ENCODE results near the gene VPS8. TPM values are rescaled to one million over a fixed set of nuclear protein-coding genes. Genes with fewer than 3 reads are reported as not detected.

The VPS8 gene
- total and polyA plus RNA-seq, 2 of the 13 experiments (the other 11 are each of a cell fraction or from before 2014, with no cell fraction given), result 14.2 to 35.1 TPM

DNA sequence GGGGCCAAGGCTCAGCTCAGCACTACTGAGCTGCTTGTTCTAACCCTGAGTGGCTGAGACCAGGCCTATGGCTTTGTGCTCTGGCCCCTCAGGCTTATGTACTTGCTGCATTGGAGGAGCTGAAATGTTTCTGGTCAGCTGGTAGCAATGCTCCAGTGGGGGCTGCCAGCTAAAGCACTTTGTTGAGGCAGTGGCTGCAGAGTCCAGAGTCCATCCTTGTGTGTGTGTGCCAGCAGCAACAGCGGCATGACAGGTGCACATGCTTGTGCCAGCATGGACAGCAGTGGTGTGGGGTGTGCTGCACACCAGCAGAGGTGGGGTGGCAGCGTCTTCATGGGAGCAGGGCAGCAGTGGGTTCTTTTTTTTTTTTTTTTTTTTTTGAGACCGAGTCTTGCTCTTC, 169.1 kb downstream of the VPS8 start (continued):
- TF ChIP-seq, protein P1, sequence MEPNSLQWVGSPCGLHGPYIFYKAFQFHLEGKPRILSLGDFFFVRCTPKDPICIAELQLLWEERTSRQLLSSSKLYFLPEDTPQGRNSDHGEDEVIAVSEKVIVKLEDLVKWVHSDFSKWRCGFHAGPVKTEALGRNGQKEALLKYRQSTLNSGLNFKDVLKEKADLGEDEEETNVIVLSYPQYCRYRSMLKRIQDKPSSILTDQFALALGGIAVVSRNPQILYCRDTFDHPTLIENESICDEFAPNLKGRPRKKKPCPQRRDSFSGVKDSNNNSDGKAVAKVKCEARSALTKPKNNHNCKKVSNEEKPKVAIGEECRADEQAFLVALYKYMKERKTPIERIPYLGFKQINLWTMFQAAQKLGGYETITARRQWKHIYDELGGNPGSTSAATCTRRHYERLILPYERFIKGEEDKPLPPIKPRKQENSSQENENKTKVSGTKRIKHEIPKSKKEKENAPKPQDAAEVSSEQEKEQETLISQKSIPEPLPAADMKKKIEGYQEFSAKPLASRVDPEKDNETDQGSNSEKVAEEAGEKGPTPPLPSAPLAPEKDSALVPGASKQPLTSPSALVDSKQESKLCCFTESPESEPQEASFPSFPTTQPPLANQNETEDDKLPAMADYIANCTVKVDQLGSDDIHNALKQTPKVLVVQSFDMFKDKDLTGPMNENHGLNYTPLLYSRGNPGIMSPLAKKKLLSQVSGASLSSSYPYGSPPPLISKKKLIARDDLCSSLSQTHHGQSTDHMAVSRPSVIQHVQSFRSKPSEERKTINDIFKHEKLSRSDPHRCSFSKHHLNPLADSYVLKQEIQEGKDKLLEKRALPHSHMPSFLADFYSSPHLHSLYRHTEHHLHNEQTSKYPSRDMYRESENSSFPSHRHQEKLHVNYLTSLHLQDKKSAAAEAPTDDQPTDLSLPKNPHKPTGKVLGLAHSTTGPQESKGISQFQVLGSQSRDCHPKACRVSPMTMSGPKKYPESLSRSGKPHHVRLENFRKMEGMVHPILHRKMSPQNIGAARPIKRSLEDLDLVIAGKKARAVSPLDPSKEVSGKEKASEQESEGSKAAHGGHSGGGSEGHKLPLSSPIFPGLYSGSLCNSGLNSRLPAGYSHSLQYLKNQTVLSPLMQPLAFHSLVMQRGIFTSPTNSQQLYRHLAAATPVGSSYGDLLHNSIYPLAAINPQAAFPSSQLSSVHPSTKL (CRISPR knock-in tag; IDR thresholded peaks at IDR 0.05), result peak; percentile 59
- TF ChIP-seq, protein P2, sequence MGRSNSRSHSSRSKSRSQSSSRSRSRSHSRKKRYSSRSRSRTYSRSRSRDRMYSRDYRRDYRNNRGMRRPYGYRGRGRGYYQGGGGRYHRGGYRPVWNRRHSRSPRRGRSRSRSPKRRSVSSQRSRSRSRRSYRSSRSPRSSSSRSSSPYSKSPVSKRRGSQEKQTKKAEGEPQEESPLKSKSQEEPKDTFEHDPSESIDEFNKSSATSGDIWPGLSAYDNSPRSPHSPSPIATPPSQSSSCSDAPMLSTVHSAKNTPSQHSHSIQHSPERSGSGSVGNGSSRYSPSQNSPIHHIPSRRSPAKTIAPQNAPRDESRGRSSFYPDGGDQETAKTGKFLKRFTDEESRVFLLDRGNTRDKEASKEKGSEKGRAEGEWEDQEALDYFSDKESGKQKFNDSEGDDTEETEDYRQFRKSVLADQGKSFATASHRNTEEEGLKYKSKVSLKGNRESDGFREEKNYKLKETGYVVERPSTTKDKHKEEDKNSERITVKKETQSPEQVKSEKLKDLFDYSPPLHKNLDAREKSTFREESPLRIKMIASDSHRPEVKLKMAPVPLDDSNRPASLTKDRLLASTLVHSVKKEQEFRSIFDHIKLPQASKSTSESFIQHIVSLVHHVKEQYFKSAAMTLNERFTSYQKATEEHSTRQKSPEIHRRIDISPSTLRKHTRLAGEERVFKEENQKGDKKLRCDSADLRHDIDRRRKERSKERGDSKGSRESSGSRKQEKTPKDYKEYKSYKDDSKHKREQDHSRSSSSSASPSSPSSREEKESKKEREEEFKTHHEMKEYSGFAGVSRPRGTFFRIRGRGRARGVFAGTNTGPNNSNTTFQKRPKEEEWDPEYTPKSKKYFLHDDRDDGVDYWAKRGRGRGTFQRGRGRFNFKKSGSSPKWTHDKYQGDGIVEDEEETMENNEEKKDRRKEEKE (IDR thresholded peaks at IDR 0.05), result no peak
- TF ChIP-seq, protein P3, sequence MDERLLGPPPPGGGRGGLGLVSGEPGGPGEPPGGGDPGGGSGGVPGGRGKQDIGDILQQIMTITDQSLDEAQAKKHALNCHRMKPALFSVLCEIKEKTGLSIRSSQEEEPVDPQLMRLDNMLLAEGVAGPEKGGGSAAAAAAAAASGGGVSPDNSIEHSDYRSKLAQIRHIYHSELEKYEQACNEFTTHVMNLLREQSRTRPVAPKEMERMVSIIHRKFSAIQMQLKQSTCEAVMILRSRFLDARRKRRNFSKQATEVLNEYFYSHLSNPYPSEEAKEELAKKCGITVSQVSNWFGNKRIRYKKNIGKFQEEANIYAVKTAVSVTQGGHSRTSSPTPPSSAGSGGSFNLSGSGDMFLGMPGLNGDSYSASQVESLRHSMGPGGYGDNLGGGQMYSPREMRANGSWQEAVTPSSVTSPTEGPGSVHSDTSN (CRISPR knock-in tag; IDR thresholded peaks at IDR 0.05), result no peak
- TF ChIP-seq NR3C1 (CRISPR knock-in tag; IDR thresholded peaks at IDR 0.05), result no peak
- no peak for TF ChIP-seq NPAS2 (CRISPR knock-in tag; IDR thresholded peaks at IDR 0.05; ENCODE audit: borderline replicate concordance)
- no peak for TF ChIP-seq ZNF33A (CRISPR knock-in tag; IDR thresholded peaks at IDR 0.05; ENCODE audit: borderline replicate concordance)
- TF ChIP-seq, protein P4, sequence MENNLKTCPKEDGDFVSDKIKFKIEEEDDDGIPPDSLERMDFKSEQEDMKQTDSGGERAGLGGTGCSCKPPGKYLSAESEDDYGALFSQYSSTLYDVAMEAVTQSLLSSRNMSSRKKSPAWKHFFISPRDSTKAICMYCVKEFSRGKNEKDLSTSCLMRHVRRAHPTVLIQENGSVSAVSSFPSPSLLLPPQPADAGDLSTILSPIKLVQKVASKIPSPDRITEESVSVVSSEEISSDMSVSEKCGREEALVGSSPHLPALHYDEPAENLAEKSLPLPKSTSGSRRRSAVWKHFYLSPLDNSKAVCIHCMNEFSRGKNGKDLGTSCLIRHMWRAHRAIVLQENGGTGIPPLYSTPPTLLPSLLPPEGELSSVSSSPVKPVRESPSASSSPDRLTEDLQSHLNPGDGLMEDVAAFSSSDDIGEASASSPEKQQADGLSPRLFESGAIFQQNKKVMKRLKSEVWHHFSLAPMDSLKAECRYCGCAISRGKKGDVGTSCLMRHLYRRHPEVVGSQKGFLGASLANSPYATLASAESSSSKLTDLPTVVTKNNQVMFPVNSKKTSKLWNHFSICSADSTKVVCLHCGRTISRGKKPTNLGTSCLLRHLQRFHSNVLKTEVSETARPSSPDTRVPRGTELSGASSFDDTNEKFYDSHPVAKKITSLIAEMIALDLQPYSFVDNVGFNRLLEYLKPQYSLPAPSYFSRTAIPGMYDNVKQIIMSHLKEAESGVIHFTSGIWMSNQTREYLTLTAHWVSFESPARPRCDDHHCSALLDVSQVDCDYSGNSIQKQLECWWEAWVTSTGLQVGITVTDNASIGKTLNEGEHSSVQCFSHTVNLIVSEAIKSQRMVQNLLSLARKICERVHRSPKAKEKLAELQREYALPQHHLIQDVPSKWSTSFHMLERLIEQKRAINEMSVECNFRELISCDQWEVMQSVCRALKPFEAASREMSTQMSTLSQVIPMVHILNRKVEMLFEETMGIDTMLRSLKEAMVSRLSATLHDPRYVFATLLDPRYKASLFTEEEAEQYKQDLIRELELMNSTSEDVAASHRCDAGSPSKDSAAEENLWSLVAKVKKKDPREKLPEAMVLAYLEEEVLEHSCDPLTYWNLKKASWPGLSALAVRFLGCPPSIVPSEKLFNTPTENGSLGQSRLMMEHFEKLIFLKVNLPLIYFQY (CRISPR knock-in tag; IDR thresholded peaks at IDR 0.05; ENCODE audit: borderline replicate concordance), result no peak
- no peak for TF ChIP-seq AGO1 (IDR thresholded peaks at IDR 0.05; ENCODE audit: low read depth, low read length, poor library complexity, severe bottlenecking)
- TF ChIP-seq, protein P5, sequence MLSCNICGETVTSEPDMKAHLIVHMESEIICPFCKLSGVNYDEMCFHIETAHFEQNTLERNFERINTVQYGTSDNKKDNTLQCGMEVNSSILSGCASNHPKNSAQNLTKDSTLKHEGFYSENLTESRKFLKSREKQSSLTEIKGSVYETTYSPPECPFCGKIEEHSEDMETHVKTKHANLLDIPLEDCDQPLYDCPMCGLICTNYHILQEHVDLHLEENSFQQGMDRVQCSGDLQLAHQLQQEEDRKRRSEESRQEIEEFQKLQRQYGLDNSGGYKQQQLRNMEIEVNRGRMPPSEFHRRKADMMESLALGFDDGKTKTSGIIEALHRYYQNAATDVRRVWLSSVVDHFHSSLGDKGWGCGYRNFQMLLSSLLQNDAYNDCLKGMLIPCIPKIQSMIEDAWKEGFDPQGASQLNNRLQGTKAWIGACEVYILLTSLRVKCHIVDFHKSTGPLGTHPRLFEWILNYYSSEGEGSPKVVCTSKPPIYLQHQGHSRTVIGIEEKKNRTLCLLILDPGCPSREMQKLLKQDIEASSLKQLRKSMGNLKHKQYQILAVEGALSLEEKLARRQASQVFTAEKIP (CRISPR knock-in tag; IDR thresholded peaks at IDR 0.05; ENCODE audit: borderline replicate concordance), result no peak
- peak; percentile 49; the same call in 1 of the 2 replicates for TF ChIP-seq ZNF331 (CRISPR knock-in tag; IDR thresholded peaks at IDR 0.05)
- TF ChIP-seq, protein P6, sequence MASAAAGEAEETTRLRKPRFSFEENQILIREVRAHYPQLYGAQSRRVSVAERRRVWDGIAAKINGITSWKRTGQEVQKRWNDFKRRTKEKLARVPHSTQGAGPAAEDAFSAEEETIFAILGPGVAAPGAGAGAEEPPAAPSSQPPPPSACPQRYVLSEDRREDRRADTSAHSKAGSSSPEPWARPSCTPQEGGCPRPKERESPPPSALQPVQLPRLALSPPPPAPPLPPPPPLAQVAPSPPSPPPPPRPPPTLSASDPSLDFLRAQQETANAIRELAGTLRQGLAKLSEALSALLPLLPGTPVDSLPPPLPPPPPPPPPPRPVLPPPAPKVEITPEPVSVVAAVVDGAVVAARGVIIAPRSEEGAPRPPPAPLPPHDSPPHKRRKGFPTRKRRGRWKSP (CRISPR knock-in tag; IDR thresholded peaks at IDR 0.05), result no peak
- no peak for TF ChIP-seq SKI (IDR thresholded peaks at IDR 0.05; ENCODE audit: partially characterized antibody)
- TF ChIP-seq ZNF773 (CRISPR knock-in tag; IDR thresholded peaks at IDR 0.05; ENCODE audit: borderline replicate concordance), result no peak
- TF ChIP-seq PCBP2 (optimal IDR thresholded peaks at IDR 0.05; ENCODE audit: low read depth, low read length, poor library complexity, severe bottlenecking), result no peak

Measured in HepG2 (cell line).